Esophagus muscularis mucosa (tissue), 4 donors: Measurements from ENCODE around the gene TFAP2C. TPM values are rescaled to one million over a fixed set of nuclear protein-coding genes. Genes with fewer than 3 reads are reported as not detected.
"Not testable (repeated sequence)": the region's sequence is repeated elsewhere in the genome, so short reads cannot be mapped to it uniquely, and the experiment has no call there.

Experiments used
- DNase-seq: peaks from one replicate; pipeline ENCODE4 v3.0.0-alpha.2; 2017; ENCODE audit errors: extremely low spot score
- H3K27ac ChIP-seq, 4 donors: fragments of 200-600 bp; sonication (generic); replicated peaks in 1 of 4; 1 replicate in 3 of 4; 2 replicates in 1 of 4; pipeline ENCODE4 v1.5.1; 2016 to 2019; ENCODE audit warnings: mild to moderate bottlenecking in 1 of 4
- H3K27me3 ChIP-seq, 4 donors: fragments of 200-600 bp; sonication (generic); one replicate each; pipeline versions ENCODE4 v1.5.1 to v1.6.0; 2016 to 2019
- H3K36me3 ChIP-seq, 4 donors: fragments of 200-600 bp; sonication (generic); one replicate each; pipeline ENCODE4 v1.5.1; 2016 to 2019
- H3K4me1 ChIP-seq, 4 donors: fragments of 200-600 bp; sonication (generic); one replicate each; pipeline ENCODE4 v1.5.1; 2016 to 2019
- H3K4me3 ChIP-seq, 4 donors: fragments of 200-600 bp; sonication (generic); 1 replicate in 2 of 4; 2 replicates in 2 of 4; pipeline ENCODE4 v1.5.1; 2016 to 2019; ENCODE audit warnings: mild to moderate bottlenecking in 4 of 4, moderate library complexity in 1 of 4
- H3K9me3 ChIP-seq, 4 donors: fragments of 200-600 bp; sonication (generic); 1 replicate in 3 of 4; 2 replicates in 1 of 4; pipeline ENCODE4 v1.5.1; 2016 to 2019
- EP300 ChIP-seq: sonication (generic); formaldehyde crosslinking; IDR thresholded peaks from one replicate; pipeline ENCODE4 v1.6.1; 2017; ENCODE audit warnings: antibody characterized with exemption
- POLR2A ChIP-seq: fragments of 450-650 bp; IDR thresholded peaks from one replicate; pipeline ENCODE4 v1.6.1; 2017; ENCODE audit warnings: antibody characterized with exemption, moderate library complexity, mild to moderate bottlenecking, low read depth
- POLR2AphosphoS5 ChIP-seq, 2 donors: sonication (generic); formaldehyde crosslinking; IDR thresholded peaks; one replicate each; pipeline ENCODE4 v1.6.1; 2017; ENCODE audit warnings: antibody characterized with exemption in 2 of 2
- WGBS: methylation state at CpG from one replicate; pipeline ENCODE4 v1.1.5; 2018; 5-methylcytosine and 5-hydroxymethylcytosine counted together
- intact Hi-C: fragments of 100-400 bp; cut with DNase I; formaldehyde crosslinking; loops from one replicate; pipeline ENCODE4 v1.15.1; 2023
- total RNA-seq, 4 donors: library from RNA; depleted of rRNA; stranded (reverse); fragments of >200 nt; gene quantifications; one replicate each; pipeline versions ENCODE4 v1.1.0 to v1.2.1, GENCODE V29; 2016
- TF ChIP-seq, protein P1 (sequence below), 3 experiments: fragments of 200-600 bp in 2 of 3; fragments of 450-650 bp in 1 of 3; sonication (generic) in 2 of 3; IDR thresholded peaks; one replicate each; pipeline ENCODE4 v1.5.1; 2017 to 2019; ENCODE audit warnings: antibody characterized with exemption in 3 of 3, mild to moderate bottlenecking in 2 of 3, moderate library complexity in 1 of 3

Gene TFAP2C
- total RNA-seq, 4 donors from 2014 or later: 1.9 to 3.4 (median 2.4) TPM

DNA sequence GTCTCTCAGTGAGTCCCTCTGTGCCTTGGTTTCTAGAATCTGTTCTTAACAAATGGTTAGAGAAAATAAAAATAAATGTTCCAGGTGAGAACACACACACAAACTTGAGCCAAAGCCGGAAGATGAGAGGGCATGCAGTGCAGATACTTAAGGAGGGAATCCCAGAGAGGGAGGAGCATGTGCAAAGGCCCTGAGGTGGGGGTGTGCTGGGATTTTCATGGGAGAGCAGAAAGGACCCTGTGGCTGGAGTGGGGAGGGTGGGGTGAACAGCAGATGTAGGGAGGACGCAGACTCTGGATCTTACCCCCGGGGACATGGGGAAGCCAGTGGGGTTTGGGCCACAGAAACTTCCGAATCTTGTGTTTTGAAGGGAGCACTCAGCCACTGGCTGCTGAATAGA lies 17.5 kb downstream of the TFAP2C start:
- H3K36me3 ChIP-seq: peaks cover 0 to 7% (median 0%) of the 10 kb centered on the region in 4 donors
- H3K27me3 ChIP-seq: peaks cover 0 to 12% (median 0%) of the 10 kb centered on the region in 4 donors
- no peaks in the 10 kb centered on the region for H3K4me1 ChIP-seq
- 83% methylated on average over 4 of the region's 4 CpGs for whole genome bisulfite sequencing
- intact Hi-C loops: no loop called here
- no peak for DNase-seq
- TF ChIP-seq POLR2AphosphoS5 (IDR thresholded peaks at IDR 0.05): no peak
- TF ChIP-seq POLR2A: no peak
- TF ChIP-seq, protein P1, sequence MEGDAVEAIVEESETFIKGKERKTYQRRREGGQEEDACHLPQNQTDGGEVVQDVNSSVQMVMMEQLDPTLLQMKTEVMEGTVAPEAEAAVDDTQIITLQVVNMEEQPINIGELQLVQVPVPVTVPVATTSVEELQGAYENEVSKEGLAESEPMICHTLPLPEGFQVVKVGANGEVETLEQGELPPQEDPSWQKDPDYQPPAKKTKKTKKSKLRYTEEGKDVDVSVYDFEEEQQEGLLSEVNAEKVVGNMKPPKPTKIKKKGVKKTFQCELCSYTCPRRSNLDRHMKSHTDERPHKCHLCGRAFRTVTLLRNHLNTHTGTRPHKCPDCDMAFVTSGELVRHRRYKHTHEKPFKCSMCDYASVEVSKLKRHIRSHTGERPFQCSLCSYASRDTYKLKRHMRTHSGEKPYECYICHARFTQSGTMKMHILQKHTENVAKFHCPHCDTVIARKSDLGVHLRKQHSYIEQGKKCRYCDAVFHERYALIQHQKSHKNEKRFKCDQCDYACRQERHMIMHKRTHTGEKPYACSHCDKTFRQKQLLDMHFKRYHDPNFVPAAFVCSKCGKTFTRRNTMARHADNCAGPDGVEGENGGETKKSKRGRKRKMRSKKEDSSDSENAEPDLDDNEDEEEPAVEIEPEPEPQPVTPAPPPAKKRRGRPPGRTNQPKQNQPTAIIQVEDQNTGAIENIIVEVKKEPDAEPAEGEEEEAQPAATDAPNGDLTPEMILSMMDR (IDR thresholded peaks at IDR 0.05): no peak
- no peak for TF ChIP-seq EP300
- no peaks in the 10 kb centered on the region for H3K9me3 ChIP-seq
- no peak overlapping the region for H3K4me3 ChIP-seq
- H3K27ac ChIP-seq: no peak overlapping the region

DNA sequence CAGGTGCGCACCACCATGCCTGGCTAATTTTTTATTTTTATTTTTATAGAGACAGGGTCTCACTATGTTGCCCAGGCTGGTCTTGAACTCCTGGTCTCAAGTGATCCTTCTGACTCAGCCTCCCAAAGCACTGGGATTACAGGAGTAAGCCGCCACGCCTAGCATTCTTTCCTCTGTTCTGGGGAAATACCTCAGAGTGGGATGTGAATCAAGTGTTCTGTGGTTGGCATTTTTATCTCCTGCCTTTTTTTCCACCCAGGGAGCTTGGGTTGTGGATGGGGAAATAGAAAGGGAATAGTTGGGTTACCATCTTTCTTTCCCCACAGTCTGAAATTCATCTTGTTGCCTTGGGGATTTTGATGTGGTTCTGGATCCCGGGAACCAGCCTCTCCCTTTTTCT lies 24.1 kb downstream of the TFAP2C start:
- intact Hi-C loops: no loop called here
- TF ChIP-seq POLR2A (no peak), POLR2AphosphoS5 (IDR thresholded peaks at IDR 0.05) (no peak), EP300 (no peak)
- TF ChIP-seq, protein P1 (IDR thresholded peaks at IDR 0.05): no peak
- H3K27ac ChIP-seq: no peak overlapping the region

DNA sequence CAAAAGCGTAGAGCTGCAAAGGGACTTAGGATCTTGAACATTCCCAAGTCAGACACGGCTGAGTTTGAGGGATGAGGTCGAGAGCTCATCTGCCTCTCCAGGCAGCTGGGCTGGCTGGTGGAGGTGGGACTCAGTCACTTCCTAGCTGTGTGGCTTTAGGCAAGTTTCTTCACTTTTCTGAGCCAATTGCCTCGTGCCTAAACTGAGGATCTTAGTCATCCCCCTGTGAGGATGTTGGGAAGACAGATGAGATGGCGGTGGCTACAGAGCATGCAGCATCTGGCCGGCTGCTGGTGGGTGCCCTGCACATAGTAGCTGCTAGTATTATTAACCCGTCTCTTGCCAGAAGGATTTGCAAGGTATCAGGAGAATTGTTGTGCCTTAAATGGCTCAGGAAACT lies 27.5 kb downstream of the TFAP2C start:
- Histone ChIP-seq H3K27me3 (peaks cover 0 to 6% (median 0%) of the 10 kb centered on the region in 4 donors), H3K4me1 (no peaks in the 10 kb centered on the region), H3K36me3 (no peaks in the 10 kb centered on the region), H3K27ac (no peak overlapping the region), H3K4me3 (no peak overlapping the region), H3K9me3 (no peaks in the 10 kb centered on the region)
- WGBS: 49% methylated on average over 7 of the region's 7 CpGs
- intact Hi-C loops: no loop called here
- DNase-seq: no peak
- TF ChIP-seq EP300 (no peak), POLR2AphosphoS5 (IDR thresholded peaks at IDR 0.05) (no peak), POLR2A (no peak)
- TF ChIP-seq, protein P1 (IDR thresholded peaks at IDR 0.05): no peak

More for the DNA sequence above, 24.1 kb downstream of the TFAP2C start:
- H3K9me3 ChIP-seq: no peaks in the 10 kb centered on the region
- no peaks in the 10 kb centered on the region for H3K36me3 ChIP-seq
- H3K4me3 ChIP-seq: no peak overlapping the region
- H3K27me3 ChIP-seq: peaks cover 0 to 6% (median 0%) of the 10 kb centered on the region in 4 donors
- DNase-seq: no peak
- H3K4me1 ChIP-seq: no peaks in the 10 kb centered on the region
- WGBS: 85% methylated on average over 4 of the region's 4 CpGs

DNA sequence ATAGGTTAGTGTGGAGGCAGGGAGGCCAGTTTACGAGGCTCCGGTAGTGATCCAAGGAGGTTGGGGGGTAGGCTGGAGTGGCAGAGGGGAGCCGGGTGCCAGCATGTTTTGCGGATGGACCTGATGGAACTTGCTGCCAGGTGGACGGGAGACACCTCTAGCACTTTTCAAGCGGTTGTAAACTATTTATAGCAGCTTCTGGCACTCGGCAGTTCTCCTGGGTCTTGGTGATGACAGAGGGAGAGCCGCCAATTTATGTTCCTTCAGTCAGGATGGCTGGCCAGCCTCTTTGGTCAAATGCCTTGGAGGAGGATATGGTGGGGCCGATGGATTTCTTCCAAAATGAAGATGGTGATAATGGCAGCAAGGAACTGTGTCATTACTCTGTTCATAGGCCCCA lies 28.8 kb downstream of the TFAP2C start:
- no peak for DNase-seq
- 72% methylated on average over 9 of the region's 9 CpGs for WGBS
- TF ChIP-seq POLR2AphosphoS5 (IDR thresholded peaks at IDR 0.05): no peak
- TF ChIP-seq, protein P1 (IDR thresholded peaks at IDR 0.05): no peak
- TF ChIP-seq EP300: no peak
- TF ChIP-seq POLR2A: no peak
- no peak overlapping the region for H3K4me3 ChIP-seq
- intact Hi-C loops: no loop called here
- H3K4me1 ChIP-seq: no peaks in the 10 kb centered on the region
- no peaks in the 10 kb centered on the region for H3K36me3 ChIP-seq
- H3K27ac ChIP-seq: no peak overlapping the region
- no peaks in the 10 kb centered on the region for H3K9me3 ChIP-seq
- peaks cover 0 to 12% (median 0%) of the 10 kb centered on the region in 4 donors for H3K27me3 ChIP-seq

DNA sequence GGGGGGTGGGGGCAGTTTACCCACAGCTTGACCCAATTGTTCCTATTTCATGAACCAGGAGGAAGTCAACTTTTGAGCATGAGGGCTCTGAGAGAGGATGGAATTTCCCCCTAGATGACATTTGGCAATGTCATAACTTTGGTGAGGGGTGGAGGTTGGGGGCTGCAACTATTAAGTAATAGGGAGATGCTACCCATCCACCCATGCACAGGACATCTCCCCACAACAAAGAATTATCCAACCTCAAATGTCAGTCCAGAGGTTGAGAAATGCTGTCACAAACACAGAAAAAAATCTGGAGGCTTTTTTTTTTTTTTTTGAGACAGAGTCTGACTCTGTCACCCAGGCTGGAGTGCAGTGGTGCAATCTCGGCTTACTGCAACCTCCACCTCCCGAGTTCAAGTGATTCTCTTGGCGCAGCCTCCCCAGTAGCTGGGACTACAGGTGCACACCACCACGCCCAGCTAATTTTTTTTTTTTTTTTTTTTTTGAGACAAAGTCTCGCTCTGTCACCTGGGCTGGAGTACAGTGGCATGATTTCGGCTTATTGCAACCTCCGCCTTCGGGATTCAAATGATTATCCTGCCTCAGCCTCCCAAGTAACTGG lies 29.3 kb downstream of the TFAP2C start:
- H3K36me3 ChIP-seq, H3K9me3 ChIP-seq, DNase-seq, H3K27ac ChIP-seq, H3K4me3 ChIP-seq, H3K4me1 ChIP-seq, intact Hi-C loops: not testable (repeated sequence)
- peaks cover 0 to 13% (median 0%) of the 10 kb centered on the region in 4 donors for H3K27me3 ChIP-seq
- WGBS: 90% methylated on average over 8 of the region's 8 CpGs
